GM21786 (cell line): ENCODE data around the gene SKP1.
"Not testable (repeated sequence)": the region's sequence is repeated elsewhere in the genome, so short reads cannot be mapped to it uniquely, and the experiment has no call there.

Experiments
- ATAC-seq: cut with Tn5 transposase; IDR thresholded peaks from one replicate; pipeline ENCODE4 v1.9.1; 2021; ENCODE audit not compliant: unreplicated experiment

Gene SKP1

GRCh38 chr5:134178096-134178419 lies 1.3 kb upstream of the SKP1 start:
- no peak for ATAC-seq

GRCh38 chr5:134177369-134178095 lies 782 bp upstream of the SKP1 start:
- ATAC-seq: no peak

DNA sequence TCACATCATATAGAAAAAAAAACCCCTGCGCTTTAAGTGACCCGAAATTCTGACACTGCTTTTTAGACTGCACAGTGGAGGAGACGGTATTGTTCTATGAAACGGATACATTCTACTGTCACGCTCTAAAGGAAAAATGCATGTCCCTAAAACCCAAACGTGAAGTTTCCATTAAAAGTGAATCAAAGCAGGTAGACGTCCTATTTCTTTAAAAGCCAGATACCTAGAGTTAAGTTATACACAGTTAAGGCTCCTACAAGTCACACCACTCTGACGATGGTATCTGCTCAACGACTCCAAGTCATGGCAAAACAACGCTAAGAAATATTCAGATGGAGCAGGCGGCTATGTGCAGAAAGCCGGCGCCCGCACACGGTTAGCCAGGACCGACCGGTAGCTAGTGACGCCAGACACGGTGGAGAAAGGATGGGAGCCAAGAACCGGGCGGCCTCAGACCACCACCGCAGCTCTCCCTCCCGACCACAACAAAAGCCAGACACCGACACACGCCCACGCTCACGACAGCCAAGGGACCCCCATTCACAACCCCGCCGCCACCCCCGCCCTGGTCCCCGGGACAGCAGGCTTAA lies 734 bp downstream of the SKP1 start:
- ATAC-seq: no peak

- ATAC-seq: no peak
These were observed 1.6 kb downstream of the SKP1 start for GRCh38 chr5:134174841-134175839.

- ATAC-seq: no peak
These were observed 4.8 kb downstream of the SKP1 start for GRCh38 chr5:134171972-134172371.

DNA sequence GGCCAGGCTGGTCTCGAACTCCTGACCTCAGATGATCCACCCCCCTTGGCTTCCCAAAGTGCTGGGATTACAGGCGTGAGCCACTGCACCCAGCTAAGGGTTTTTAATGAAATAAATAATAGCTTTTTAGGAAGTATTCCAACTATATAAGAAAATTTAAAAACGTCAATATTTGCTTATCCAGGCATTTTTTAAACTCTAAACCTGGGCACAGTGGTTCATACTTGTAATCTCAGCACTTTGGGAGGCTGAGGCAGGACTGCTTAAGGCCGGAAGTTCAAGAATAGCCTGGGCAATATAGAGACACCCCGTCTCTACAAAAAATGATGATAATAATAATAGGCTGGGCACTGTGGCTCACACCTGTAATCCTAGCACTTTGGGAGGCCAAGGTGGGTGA lies 14.2 kb downstream of the SKP1 start:
- no peak for ATAC-seq

DNA sequence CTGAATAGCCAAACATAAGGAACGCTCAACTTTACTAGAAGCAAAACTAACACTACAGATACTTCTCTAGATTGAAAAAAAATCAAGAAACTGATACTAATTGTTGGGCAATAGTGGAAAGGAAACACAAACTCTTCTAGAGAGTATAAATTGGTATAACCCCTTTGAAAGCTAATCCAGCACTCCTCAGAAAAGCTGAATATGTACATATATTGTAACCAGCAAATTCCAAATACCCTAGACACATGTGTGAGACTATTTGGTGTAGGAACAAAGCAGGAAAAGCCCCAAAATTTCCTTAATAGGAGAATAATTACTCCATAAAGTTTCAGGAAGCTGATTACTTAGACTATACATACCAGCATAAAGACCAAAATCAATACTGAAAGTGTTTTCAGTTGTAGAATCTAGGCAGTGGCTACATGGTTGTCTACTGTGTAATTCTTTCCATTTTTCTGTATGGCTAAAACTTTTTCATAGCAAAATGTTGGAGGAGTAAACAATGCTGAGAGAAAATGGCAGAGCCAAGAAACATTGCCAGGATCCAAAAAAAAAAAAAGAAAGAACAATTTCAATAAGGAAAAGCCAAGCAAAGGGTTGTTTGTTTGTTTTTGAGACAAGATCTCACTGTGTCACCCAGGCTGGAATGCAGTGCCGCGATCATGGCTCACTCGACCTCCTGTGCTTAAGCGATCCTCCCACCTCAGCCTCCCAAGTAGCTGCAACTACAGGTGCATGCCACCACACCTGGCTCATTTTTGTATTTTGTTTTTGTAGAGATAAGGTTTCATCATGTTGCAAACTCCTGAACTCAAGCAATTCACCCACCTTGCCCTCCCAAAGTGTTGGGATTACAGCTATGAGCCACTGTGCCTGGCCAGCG lies 15.0 kb downstream of the SKP1 start:
- no peak for ATAC-seq

- no peak for ATAC-seq
These were observed 23.1 kb downstream of the SKP1 start for GRCh38 chr5:134153657-134154056.

- no peak for ATAC-seq
These were observed 23.5 kb downstream of the SKP1 start for GRCh38 chr5:134153241-134153640.

GRCh38 chr5:134152173-134152832 lies 24.4 kb downstream of the SKP1 start:
- ATAC-seq: not testable (repeated sequence)

DNA sequence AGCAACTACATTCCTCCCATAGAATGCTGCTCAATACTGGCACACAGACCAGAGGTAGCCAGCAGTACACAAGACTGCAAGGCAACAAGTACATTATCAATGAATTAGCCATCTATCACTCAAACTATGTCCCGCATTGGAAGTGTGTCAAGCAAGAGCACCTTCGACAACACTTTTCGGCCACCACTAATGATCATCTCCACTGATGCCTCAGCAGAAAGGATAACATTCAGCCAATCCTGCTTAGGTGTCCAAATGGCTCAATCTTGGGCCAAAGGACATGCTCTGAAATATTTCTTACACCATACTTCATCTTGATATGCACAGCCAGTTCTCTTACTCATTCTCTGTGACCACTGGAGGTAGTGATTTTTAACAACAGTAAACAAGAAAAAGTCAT lies 25.0 kb downstream of the SKP1 start:
- ATAC-seq: no peak

DNA sequence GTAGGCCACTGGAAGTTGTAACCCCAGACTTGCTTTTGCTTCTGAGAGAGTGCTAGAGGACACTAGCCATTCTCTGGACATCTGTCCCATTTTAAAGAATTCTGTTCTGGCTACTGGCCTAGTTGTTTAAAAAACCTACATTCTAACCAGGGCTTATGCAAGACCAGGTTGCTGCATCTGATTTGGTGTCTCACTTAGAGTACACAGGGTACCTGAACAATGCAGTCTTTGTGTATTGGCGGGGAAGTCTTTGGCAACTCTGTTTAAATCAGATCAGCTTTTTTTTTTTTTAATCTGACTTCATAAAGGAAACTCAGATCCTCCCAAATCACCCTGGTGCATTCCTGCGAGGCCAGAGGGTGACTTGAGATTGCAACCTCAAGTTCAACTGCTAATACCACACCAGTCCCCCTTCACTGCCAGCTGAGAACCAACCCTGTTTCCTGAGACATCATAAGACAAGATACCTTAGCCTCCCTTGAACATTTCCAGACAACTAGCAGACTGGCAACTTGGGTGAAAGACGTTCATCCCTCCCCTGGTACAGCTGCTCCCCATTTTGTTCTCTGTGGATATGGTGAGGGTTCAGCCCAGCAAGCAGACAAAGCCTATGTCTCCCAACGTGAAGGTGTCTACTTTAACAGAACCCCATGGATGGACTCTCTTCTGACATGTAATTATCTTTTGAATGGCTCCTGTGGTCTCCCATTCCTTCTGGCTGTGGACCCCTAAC lies 27.0 kb downstream of the SKP1 start:
- ATAC-seq: no peak

DNA sequence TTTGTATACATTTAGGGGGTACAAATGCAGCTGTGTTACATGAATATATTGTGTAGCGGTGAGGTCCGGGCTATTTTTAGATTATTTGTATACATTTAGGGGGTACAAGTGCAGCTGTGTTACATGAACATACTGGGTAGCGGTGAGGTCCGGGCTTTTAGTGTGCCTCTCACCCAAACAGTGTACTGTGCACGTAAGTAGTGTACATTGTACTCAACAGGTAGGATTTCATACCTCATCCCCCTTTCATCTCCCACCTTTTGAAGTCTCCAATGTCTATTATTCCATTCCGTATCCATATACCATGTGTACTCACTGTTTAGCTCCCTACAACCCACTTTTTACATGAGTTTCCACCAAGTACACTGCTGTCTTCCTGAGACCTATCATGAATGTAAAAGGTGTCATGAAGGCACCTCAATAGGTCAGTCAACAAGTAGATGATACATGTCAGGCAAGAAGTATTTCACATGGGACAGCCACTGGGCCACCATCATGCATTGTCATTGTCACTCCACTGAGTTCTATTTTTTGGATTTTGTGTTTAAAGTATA lies 27.7 kb downstream of the SKP1 start:
- ATAC-seq: no peak

GRCh38 chr5:134148316-134148715 lies 28.4 kb downstream of the SKP1 start:
- no peak for ATAC-seq

DNA sequence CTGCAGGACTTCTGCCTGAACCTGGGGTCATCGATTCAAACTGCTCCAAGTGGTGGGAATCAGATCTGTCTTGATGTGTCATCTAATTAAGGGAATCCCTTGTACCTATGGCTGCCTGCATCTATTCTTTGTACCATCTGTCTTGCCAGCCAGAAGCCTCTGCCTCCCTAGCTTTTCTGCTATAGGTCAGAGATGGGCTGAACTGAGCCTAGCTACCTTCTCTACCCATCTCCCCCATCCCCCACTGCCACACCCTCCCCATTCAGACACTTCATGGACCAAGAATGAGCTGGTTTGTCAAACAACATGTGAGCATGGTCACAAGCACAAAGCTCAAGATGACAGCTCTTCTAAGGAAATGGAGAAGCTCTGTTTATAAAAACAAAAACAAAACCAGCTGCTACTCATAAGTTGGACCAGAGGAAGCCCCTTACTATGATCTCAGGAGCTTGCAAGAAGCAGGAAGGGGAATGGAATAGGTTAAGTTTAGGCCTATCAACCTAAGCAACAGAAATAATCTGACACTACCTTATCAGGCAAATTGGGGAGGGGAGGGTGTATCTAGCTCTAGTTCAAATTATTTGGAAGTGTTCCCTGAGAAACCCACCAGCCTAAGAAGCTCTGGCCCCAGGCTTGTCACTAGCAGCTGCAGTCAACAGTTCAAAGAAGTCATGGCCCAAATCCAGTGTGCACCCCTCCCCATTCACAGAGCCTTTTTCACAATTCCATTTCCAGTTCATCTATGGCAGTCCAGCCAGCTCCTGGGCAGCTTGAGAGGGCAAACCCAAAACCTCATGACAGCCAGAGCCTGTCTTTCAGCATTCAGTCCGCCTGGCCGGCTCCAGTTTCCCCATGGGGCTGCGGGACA lies 29.9 kb downstream of the SKP1 start:
- no peak for ATAC-seq

DNA sequence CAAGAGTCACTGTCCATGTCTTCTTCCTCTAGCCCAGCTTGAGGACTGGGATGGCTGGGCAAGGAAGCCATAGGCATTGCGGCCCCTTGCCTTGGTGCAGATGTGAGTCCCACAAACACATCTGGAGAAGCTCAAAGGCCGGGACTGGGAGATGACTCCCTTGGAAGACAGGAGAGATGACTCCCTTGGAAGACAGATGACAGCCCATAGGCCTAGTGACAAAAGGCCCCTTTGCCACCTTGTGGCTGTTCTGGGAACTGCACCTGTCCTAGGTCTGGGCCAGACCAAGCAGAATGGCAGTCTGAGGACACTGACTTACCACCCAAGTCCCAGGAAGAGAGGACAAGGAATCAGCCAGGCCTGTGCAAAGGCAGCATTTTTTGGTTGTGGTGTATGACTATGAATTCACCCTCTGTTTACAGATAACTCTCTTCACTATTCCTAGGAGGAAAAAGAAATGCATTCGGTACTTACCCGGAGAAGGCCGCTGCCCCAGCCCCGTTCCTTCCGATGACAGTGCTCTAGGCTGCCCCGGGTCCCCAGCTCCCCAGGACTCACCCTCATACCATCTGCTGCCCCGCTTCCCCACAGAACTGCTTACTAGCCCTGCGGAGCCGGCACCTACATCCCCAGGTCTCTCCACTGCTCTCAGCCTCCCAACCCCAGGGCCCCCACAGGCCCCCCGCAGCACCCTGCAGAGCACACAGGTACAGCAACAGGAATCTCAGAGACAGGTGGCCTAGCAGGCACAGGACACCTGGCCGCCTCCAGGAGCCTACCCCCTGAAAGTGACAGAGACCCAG lies 30.8 kb downstream of the SKP1 start:
- ATAC-seq: peak; percentile 56

GRCh38 chr5:134145041-134145757 lies 31.6 kb downstream of the SKP1 start:
- ATAC-seq: no peak
